Fibroblast of the conjunctiva (primary cell): ENCODE data around the gene GGT1.
"Not testable (repeated sequence)": the region's sequence is repeated elsewhere in the genome, so short reads cannot be mapped to it uniquely, and the experiment has no call there.

ENCODE experiments used
- DNase-seq: peaks from one replicate; pipeline ENCODE4 v3.0.0-alpha.2; 2010; ENCODE audit warnings: low read depth

Gene GGT1

DNA sequence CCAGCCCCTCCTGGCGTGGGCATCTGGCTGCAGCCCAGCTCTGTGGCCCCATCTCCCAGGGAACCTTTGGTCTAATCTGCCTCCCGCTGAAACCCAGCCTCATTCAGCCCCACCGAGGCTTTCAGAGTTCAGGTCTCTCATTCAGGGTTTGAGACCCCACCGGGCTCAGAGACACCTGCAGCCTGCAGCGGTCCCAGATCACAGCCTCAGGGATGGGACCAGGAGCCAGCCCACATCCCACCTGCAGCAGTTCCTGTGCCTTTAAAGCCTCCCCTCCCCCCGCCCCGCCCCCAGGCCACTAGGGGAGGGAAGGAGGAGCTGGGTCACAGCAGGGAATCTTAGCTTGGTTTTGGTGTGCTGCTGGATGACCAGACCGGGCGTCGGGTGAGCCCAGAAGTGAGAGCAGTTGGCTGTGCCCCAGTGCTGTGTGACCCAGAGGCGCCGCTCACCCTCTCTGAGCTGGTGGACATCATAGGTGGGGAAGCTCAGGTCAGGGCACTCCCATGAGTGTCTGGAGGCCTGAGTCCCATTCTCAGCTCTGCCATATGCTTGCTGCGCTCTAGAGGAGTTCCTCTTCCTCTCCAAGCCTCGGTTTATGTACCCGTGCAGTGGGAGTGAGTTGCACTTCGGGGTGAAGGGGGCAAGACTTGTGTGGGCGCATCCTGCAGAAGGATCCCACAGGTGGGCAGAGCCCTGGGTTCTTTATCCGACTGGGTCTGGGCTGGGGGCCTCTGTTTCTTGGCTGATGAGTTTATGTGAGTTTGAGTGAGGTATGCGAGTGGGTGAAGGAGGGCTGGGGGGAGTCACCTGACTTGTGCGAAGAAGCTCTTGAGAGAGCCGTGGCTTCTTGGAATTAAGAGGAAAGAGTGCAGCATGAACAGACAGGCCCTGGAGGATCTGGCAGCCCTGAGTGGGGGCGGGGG, at the start of gene GGT1:
GGT1 (plus strand) TSS at position 347 of the 923 bp plus-strand sequence. CDS start 7,889 bp downstream, outside the sequence.
- DNase-seq = not testable (repeated sequence)

DNA sequence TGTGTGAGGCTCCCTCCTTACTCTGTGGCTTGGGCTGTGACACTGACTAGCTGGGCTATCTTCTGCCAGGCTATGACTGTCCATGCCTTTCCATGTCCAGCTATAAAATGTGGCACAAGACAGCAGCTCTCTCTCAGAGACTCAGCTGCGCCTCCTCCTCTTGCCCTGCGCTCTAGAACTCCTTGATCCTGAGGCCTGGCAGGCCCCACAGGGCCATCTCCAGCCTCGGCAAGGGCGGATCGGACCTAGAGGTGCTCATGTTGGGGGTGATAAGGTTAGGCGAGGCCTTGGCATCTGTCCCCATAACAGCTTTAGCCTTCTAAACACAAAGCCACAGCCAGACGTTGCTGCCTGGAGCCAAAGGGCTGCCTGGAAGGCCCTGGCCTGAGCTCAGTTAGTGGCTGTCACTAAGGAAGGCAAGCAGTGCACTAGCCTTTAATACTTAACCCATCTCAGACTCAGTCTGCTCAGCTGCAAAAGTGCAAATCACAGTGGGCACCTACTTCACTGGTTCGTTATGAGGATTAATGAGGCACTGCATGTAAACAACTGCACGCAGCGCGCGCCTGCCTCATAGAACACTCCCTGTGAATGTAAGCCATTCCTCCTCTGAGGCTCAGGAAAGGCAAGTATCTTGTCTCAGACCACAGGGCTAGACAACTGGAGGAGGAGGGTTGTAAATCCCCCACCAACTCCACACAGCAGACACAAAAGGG, 49.2 kb upstream of the GGT1 start:
- no peak for DNase-seq

DNA sequence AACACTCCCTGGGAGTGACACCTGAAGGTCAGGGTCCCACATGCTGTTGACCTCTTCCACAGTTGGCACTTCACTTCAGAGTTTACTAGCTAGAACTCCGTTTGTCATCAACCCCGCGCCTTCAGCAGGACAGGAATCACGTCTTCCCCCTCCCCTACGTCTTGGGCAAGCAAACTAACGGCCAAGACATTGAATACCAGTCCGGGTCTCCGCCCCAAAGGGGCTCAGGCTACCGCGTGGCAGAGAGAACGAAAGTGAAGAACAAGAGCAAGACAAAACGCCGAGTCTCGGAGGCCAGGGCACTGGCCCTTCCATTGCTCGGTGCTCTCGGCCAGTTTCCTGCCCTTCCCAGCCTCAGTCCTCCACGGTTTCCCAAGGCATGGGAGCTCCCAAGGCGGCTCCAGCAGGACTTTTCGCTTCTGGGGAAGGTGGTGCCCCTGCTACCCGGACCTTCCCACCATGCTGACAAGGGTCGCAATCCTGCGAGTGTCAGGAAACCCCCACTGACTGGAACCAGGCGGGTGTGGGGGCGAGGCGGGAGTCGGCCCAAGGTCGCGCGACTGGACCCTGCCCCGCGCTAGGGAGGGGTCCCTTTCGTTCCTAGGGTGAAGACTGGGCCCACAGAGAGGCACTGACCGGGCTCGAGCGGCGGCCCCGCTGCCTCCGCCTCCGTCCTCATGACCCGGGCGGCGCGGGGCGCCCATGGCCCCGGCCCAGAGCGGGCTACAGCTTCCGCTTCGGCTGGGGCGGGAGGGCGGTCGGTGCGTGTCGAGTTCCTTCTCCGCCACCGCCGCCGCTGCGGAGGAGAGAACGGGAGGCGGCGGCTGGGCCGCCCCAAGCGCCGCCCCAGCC, 48.5 kb upstream of the GGT1 start, which contains the start of gene GUCD1:
GUCD1 (minus strand) TSS at position 826 of the 852 bp plus-strand sequence; CDS start at position 679, 147 bp downstream.
- DNase-seq = peak; percentile 6

DNA sequence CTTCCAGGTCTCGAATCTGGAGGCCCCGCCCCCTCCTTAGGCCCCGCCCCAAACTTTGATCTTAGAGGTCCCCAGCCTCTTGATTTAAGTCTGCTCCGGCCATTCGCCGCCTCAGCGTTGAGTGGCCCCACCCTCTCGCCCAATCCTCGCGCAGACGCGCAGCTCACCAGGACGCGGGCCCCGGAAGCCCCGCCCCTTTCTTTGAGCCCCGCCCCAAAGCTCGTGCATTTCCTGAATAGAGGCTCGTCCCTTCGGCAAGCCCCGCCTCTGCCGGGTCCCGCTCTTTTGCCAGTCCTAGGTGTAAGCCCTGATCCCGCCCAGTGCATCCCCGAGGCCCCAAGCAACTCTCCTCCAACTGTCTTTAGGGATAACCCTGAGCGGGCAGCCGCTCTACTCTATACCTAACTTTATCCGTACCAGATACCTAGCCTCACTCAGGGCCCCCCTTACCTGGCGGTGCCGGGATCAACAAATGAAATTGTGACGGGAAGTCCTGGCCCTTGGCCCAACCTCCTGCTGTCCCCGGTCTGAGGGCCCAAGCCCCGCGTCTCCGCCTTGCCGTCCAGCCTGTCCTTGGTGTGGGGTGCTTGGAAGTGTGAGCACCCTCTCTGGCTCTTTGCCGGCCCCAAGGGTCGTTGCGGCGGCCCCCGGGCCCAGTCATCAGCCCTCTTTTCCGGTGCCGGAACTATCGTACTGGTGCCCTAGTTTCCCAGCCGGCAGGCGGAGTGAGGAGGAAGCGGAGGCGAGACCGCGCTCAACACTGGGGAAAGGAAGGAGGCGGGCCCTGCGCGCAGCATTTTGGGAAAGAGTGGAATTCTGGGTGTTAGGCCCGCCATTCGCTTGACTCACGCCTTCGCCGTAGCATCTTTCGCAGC, 47.6 kb upstream of the GGT1 start, which contains the start of gene SNRPD3:
SNRPD3 (plus strand) TSS at position 835 of the 875 bp plus-strand sequence. CDS start 1,676 bp downstream, outside the sequence.
- peak; percentile 99 for DNase-seq

DNA sequence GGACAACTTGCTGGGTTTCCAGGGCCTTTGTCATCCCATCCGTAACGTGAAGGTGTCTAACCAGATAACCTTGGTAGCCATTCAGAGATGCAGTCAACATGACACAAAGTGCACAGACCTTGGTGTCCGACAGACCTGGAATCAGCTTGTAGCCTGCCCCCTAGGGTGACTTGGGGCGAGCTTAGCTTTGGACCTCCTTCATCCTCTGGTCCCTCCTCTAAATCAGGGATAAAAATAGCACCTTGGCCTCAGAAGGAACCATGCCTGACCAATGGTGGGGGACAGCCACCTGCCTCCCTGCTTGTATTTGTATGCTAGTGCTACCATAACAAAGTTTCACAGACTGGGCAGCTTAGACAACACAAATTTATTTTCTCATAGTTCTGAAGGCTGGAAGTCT, 43.5 kb upstream of the GGT1 start:
- no peak for DNase-seq

DNA sequence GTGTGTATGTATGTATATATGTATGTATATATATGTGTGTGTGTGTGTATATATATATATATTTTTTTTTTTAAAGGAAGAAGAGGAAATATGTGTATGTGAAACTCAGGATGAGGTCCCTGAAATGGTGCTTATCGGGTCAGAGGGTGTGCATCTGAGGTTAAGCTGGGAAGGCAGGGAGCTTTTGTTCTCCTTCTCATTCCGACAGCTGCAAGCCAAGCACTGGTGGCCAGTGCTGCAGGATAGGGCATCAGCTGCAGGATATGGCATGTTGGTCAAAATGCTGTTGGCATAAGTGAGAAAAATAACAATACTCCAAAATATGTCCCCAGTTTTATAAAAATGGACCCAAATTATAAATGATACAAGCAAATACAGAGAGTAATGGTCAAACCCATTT, 39.7 kb upstream of the GGT1 start:
- no peak for DNase-seq

DNA sequence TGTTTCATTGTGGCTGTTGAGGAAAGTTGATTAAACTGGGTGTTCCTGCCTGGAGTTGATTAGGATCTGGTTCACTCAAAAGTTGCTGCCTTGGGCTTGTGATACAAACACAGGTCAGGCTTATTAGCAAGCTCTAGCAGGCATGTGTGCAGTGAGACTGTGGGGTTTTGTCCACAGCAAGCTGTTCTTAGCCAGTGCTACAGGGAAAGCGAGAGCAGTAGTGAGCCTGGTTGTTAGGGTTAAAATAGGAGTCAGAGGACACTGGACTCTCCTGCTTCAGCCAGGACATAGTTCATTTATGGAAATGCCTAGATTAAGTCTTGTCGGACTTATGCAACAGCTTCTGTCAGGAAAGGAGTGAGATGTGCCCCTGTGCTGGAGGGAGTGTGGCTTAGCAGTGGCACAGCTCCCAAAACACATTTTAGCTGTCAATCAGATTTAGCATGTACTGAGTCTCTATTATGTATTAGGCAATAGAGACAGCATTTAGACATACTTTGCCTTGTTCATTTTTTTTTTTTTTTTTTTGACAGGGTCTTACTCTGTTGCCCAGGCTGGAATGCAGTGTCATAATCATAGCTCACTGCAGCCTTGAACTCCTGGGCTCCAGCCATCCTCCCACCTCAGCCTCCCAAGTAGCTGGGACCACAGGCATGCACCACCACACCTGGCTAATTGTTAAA, 38.5 kb upstream of the GGT1 start:
- DNase-seq = peak; percentile 23

DNA sequence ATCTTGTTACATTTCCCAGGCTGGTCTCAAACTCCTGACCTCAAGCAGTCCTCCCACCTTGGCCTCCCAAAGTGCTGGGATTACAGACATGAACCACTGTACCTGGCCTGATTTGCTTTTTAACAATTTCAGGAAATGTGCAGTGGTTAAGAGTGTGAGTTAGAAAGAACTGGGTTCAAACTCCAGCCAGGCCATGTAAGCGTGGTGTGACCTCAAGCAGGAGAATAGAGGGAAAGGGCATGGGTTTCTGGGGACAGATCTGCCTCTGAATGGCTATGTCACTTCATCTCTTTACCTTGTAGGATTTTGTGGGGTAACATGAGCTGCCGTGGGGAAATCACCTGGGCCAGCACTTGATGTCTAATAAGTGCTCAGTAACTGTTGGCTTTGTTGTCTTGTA, 37.9 kb upstream of the GGT1 start:
- no peak for DNase-seq

DNA sequence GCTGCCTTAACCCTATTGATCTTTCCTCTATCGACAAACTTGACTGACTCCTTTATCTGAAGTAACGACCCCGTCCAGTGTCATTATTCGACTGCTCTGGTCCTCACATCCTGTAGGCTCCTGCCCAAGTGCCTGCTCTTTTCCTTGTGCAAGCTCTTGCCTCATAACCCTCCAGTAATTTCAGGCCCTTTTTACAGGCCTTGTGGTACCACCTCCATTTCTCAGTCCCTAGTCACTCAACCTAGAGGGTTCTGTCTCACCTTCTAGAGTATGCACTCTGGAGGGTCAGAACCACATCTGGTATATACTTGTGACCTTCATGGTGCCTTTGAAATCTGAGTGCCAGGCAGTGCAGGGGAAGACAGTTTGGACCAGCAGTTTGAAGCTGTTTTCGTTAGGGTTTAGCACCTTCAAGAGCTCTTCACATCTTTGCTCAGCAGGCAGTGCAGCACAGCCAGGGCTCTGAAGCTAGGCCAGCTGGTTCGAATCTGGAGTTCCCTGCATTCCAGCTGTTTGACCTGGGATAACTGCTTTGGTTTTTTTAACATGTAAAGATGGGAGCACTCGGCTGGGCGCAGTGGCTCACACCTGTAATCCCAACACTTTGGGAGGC, 36.0 kb upstream of the GGT1 start:
- no peak for DNase-seq

DNA sequence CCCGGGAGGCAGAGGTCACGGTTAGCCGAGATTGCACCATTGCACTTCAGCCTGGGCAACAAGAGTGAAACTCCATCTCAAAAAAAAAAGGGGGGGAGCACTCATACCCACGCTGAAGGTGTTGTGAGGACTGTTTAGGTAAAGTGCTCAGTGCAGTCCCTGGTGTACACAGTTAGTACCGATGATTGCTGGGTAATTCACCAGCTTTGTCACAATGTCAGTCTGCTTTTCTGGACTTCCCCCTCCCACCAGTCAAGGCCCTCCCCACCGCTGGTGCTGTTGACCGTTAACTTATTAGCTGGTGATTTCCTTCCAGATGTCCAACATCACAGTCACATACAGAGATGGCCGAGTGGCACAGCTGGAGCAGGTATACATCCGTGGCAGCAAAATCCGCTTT, 35.3 kb upstream of the GGT1 start:
- no peak for DNase-seq

DNA sequence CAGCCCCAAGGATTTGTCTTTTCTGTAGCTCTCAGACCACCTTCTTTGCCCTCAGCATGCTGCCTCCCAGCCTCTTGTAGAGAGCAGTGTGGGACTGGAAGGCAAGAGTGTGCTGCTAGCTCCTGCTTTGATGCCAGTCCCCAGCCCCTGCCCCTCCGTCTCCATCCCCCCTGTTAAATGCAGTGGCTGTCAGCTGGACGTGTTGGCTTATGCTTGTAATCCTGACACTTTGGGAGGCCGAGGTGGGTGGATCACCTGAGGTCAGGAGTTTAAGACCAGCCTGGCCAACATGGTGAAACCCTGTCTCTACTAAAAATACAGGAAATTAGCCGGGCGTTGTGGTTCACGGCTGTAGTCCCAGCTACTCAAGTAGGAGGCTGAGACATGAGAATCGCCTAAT, 31.7 kb upstream of the GGT1 start:
- DNase-seq = no peak

DNA sequence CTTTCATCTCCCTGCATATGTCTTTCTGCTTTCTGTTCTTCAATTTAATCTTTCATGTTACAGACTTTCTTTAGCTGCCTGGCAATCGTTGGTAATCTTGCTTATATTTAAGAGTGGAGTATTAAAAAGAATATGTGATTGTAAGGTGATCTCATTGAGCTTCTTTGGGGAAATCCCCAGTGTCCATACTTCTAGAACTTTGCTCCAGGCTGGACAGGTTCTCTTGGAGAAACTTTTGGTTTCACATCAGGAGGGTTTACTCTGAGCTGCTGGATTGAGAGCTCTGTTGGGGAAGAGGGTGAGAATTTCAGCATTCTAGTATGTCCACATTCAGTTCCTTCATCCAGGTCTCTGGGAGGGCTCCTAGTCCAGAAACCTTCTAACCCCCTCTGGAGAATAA, 26.2 kb upstream of the GGT1 start:
- no peak for DNase-seq

DNA sequence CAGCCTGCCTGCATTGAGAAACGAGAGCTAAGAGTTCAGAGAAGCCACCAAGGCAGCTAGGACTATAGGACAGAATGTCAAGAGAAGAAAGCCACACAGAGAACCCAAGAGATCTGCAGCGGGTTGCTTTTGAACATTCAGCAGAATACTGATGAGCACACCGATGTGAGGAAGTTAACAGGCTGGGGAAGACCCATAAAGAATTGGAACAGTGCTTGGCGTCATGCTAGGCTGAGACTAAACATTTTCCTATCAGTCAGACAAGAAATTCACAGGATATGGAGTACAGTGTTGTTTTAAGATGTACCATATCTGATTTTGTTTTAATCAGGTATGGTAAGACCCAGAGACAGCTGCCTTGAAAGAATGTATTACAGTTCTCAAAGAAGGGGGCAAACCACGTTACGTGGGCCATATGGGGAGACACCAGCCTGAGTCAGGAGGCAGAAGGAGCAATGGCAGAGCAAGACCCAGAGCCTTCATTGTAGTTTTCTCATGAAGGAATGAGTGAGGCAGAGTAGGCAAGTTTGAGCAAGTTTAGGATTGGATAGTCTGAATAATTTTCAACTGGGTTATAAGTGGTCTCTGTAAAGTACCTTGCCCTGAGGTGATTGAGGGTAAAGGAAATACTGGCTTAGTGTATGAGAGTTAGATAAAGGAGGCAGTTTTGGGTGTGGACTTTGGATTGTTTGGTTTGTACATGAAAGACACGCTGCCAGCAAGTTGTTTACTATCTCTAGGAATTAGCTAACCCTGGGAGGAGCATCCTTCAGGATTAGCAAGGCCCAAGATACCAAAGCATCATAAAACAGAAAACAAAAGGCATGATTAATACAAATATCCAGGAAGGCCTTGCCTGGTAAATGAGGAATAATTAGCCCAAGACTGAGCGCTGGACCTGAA, 24.4 kb upstream of the GGT1 start:
- DNase-seq = no peak

DNA sequence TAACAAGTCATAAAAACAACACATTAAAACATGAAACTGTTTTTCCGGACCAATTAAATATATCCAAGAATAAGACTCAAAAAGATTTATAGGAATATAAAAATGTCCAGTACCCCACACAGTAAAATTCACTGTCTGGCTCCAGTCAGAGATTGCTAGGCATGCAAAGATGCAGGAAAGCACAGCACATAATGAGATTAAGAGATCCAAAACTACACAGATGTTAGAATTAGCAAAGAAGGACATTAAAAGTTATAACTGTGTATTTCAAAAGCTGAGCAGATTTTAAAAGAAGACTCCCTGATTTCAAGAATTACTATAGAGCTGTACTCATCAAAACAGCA, 23.8 kb upstream of the GGT1 start:
- no peak for DNase-seq

DNA sequence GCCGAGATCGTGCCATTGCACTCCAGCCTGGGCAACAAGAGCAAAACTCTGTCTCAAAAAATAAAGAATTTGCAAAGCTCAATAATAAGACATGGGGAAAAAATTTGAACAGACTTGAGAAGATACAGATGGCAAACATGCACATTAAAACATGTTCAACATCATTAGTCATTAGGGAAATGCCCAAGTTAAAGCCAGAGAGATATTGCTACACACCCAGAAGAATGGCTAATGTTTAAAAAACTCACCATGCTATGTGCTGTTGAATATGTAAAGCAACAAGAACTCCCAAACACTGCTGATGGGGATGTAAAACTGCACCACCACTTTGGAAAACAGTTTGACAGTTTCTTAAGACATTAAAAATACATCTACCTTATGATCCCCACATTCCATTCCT, 22.7 kb upstream of the GGT1 start:
- peak; percentile 45 for DNase-seq

DNA sequence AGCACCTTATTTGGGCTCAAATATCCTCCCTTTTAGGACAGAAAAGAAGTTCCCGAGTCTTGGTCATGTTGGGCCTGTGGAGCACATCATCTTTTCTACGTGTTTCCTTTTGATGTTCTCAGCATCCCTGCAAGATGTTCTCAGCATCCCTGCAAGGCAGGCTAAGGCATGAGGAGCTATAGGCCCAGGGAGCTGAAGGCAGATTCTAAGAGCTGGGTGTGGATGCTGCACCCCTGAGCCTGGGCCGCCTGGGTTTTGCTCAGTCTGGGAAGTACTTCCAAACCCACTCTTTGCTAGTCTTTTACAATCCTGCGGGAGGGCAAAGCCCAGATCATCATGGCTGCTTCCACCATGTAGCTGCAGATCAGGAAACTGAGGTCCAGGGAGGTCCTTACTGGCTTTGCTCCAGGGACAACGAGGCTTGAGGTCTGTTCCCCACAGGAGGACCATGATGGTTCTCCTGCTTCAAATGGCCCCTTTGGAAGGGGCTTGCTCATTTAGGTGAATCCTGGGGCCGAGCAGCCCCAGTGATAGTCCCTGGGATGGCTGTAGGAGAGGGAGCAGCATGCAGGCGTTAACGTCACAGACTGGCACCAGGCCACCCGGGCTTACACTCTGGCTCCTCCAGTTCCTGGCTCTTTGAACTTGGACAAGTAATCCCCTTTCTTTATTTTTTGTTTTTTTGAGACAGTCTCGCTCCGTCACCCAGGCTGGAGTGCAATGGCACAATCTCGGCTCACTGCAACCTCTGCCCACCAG, 20.8 kb upstream of the GGT1 start:
- no peak for DNase-seq

DNA sequence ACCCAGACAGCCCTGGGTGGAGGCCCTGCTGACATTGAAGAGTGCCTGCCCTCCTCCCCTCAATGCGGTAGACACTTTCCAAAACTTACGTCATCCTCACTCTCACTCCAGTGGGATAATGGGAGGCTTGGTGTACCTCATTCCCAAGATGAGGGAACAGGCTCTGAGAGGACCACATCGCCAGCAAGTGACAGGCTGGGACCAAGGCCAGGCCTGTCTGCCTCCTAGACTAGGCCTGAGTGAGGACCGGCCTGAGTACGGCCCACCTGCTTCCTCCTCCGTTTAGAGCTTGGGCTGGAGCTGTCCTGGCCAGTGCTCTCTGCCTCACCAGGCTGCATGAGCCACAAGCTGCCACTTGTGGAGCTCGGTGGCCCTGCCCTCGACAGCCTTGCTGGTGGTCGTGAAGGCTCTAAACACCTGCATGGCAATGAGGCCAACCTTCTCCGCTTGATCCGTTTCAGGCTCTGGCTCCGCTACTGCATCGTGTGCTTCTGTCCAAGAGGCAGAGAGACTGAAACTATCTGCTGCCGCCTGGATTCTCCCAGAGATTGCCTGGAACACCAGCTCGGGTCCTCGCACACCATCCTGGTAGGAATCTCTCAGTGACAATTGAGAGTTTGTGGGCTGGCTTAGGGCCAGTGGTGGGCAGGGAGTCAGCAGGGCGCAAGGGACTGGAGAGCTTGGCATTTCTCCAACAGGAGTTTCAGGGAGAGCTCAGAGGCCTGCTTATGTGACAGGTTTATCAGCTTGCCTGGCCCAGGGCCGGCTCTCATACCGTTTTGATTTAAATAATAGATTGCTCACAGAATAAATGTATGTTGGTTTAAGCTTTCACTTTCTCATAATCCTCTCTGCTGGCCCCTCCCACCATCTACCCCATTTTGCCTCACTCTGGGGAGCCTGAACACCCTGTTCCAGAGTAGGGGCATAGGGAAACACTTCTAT, 19.5 kb upstream of the GGT1 start:
- no peak for DNase-seq
